GM21717 (cell line): ENCODE measurements around the gene GPN1.
"Not testable (repeated sequence)": the region's sequence is repeated elsewhere in the genome, so short reads cannot be mapped to it uniquely, and the experiment has no call there.

Experiments used
- ATAC-seq: cut with Tn5 transposase; IDR thresholded peaks from one replicate; pipeline ENCODE4 v1.9.1; 2021; ENCODE audit warnings: mild to moderate bottlenecking, moderate library complexity; ENCODE audit not compliant: unreplicated experiment

GPN1 gene

GRCh38 chr2:27667446-27667845 is 38.6 kb downstream of the GPN1 start:
- ATAC-seq: no peak

GRCh38 chr2:27671235-27671634 is 42.4 kb downstream of the GPN1 start:
- no peak for ATAC-seq

- no peak for ATAC-seq
Measured at GRCh38 chr2:27672723-27673486, 44.1 kb downstream of the GPN1 start.

- ATAC-seq: no peak
Measured at GRCh38 chr2:27680571-27680970, 51.7 kb downstream of the GPN1 start.

- ATAC-seq: no peak
Measured at GRCh38 chr2:27681841-27682240, 53.0 kb downstream of the GPN1 start.

GRCh38 chr2:27682334-27682771 is 53.5 kb downstream of the GPN1 start:
- ATAC-seq: not testable (repeated sequence)

GRCh38 chr2:27683390-27684071 is 54.7 kb downstream of the GPN1 start:
- ATAC-seq: no peak

- not testable (repeated sequence) for ATAC-seq
Measured at GRCh38 chr2:27685006-27685405, 56.2 kb downstream of the GPN1 start.

- ATAC-seq: no peak
Measured at GRCh38 chr2:27685577-27685976, 56.7 kb downstream of the GPN1 start.

- no peak for ATAC-seq
Measured at GRCh38 chr2:27687232-27687631, 58.4 kb downstream of the GPN1 start.

GRCh38 chr2:27689424-27689823 is 60.6 kb downstream of the GPN1 start:
- no peak for ATAC-seq

- ATAC-seq: no peak
Measured at GRCh38 chr2:27690052-27690451, 61.2 kb downstream of the GPN1 start.

- ATAC-seq: no peak
Measured at GRCh38 chr2:27697660-27698059, 68.8 kb downstream of the GPN1 start.
